ENCODE results near the gene CMKLR1.

DNA sequence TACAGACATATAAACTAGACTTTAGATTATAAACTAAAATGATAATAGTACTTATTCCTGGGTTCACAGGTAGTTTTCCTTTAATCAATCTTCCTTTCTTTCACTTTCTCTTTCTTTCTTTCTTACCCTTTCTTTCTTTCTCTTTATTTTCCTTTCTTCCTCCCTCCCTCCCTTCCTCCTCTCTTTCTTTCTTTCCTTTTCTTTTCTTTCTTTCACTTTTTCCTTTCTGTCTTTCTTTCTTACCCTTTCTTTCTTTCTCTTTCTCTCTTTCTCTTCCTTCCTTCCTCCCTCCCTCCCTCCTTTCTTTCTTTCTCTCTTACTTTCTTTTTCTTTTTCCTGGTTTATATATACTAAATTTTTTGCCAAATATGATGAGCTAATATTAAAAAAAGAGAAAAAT, 61.5 kb downstream of the CMKLR1 start:
- TF ChIP-seq, protein P1, sequence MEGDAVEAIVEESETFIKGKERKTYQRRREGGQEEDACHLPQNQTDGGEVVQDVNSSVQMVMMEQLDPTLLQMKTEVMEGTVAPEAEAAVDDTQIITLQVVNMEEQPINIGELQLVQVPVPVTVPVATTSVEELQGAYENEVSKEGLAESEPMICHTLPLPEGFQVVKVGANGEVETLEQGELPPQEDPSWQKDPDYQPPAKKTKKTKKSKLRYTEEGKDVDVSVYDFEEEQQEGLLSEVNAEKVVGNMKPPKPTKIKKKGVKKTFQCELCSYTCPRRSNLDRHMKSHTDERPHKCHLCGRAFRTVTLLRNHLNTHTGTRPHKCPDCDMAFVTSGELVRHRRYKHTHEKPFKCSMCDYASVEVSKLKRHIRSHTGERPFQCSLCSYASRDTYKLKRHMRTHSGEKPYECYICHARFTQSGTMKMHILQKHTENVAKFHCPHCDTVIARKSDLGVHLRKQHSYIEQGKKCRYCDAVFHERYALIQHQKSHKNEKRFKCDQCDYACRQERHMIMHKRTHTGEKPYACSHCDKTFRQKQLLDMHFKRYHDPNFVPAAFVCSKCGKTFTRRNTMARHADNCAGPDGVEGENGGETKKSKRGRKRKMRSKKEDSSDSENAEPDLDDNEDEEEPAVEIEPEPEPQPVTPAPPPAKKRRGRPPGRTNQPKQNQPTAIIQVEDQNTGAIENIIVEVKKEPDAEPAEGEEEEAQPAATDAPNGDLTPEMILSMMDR (IDR thresholded peaks at IDR 0.05; ENCODE audit: insufficient read depth, low read depth, low read length): no peak
- no peak for TF ChIP-seq EZH2 (IDR thresholded peaks at IDR 0.05; ENCODE audit: insufficient read depth, low read length)
